Ovary (tissue), 3 donors: ENCODE results near the gene ATP8A1.

Source experiments
- EP300 ChIP-seq: sonication (generic); formaldehyde crosslinking; IDR thresholded peaks from one replicate; pipeline ENCODE4 v1.6.1; 2017; ENCODE audit warnings: antibody characterized with exemption
- POLR2A ChIP-seq: fragments of 450-650 bp; IDR thresholded peaks from one replicate; pipeline ENCODE4 v1.6.1; 2017; ENCODE audit warnings: antibody characterized with exemption, mild to moderate bottlenecking, moderate library complexity
- TF ChIP-seq, protein P1 (sequence below), 3 donors: fragments of 450-650 bp in 2 of 3; fragments of 200-600 bp in 1 of 3; IDR thresholded peaks; one replicate each; pipeline versions ENCODE4 v1.5.1 to v1.8.0; 2016 to 2022; ENCODE audit warnings: antibody characterized with exemption in 3 of 3, mild to moderate bottlenecking in 1 of 3
- donor health status: DM: no; HTN: no; CAD: no.

DNA sequence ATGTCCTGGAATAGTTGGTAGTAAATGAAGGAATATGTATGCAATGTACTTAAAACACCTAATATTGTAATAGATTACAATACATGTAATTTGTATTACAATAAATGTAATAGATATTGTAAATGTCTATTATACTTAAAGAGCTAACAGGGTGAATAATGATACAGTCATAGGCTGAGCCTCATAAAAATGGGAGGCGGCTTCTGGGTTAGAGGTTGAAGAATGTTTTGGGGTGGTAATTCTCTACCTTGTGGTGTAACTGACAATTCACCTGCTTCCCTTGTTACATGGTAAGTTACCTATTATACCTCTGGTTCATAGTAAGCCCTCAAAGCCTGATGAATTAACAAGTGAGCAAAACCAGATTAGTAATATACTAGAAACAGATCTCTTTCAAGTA is 26.0 kb downstream of the ATP8A1 start:
- TF ChIP-seq, protein P1, sequence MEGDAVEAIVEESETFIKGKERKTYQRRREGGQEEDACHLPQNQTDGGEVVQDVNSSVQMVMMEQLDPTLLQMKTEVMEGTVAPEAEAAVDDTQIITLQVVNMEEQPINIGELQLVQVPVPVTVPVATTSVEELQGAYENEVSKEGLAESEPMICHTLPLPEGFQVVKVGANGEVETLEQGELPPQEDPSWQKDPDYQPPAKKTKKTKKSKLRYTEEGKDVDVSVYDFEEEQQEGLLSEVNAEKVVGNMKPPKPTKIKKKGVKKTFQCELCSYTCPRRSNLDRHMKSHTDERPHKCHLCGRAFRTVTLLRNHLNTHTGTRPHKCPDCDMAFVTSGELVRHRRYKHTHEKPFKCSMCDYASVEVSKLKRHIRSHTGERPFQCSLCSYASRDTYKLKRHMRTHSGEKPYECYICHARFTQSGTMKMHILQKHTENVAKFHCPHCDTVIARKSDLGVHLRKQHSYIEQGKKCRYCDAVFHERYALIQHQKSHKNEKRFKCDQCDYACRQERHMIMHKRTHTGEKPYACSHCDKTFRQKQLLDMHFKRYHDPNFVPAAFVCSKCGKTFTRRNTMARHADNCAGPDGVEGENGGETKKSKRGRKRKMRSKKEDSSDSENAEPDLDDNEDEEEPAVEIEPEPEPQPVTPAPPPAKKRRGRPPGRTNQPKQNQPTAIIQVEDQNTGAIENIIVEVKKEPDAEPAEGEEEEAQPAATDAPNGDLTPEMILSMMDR (IDR thresholded peaks at IDR 0.05), result no peak
- TF ChIP-seq POLR2A, result no peak
- no peak for TF ChIP-seq EP300
